ENCODE data around the gene RYR1. TPM values are rescaled to one million over a fixed set of nuclear protein-coding genes. Genes with fewer than 3 reads are reported as not detected.

RYR1 gene
- total RNA-seq, 1 experiment from 2014 or later, result 4.1 TPM

- TF ChIP-seq REST (IDR thresholded peaks at IDR 0.05; ENCODE audit: low read depth), result no peak
- no peak for TF ChIP-seq SRF (IDR thresholded peaks at IDR 0.05; ENCODE audit: low read depth)
- TF ChIP-seq ATF3 (IDR thresholded peaks at IDR 0.05), result no peak
- TF ChIP-seq EGR1 (IDR thresholded peaks at IDR 0.05; ENCODE audit: low read depth), result no peak
Observed at GRCh38 chr19:38527466-38528136, 94.1 kb downstream of the RYR1 start (continued).

- intact Hi-C loops (cut with micrococcal nuclease), result no loop called here
- Histone ChIP-seq H3K9me3 (ENCODE audit: control insufficient read depth in 1 of 2, insufficient read depth in 1 of 2, low read depth in 1 of 2, low read length in 2 of 2) (no peaks in the 10 kb centered on the region), H3K4me3 (replicated peaks in 1 of 2; ENCODE audit: low read depth in 1 of 2, low read length in 2 of 2) (no peak overlapping the region), H3K4me1 (ENCODE audit: control insufficient read depth in 1 of 2, insufficient read depth in 2 of 2, low read length in 2 of 2) (no peaks in the 10 kb centered on the region), H3K9ac (ENCODE audit: low read length) (no peak overlapping the region), H3K9me2 (ENCODE audit: insufficient read depth) (no peaks in the 10 kb centered on the region), H3K27ac (ENCODE audit: low read depth, low read length) (no peak overlapping the region), H2AFZ (ENCODE audit: low read depth, low read length, poor library complexity, severe bottlenecking) (no peak overlapping the region), H4K20me1 (ENCODE audit: insufficient read depth) (no peaks in the 10 kb centered on the region), H3K27me3 (ENCODE audit: insufficient read depth, low read length) (no peaks in the 10 kb centered on the region), H3K79me2 (ENCODE audit: insufficient read depth, low read length) (no peaks in the 10 kb centered on the region), H3K4me2 (ENCODE audit: low read length) (no peak overlapping the region), H3K36me3 (ENCODE audit: control insufficient read depth in 1 of 2, insufficient read depth in 2 of 2, low read length in 2 of 2) (no peaks in the 10 kb centered on the region)
- ATAC-seq (no peak), DNase-seq (ENCODE audit: low read depth, low spot score) (no peak)
- TF ChIP-seq POLR2A (IDR thresholded peaks at IDR 0.05; ENCODE audit: borderline replicate concordance, extremely low read depth, insufficient read depth, insufficient read length), result no peak
- TF ChIP-seq CEBPB (IDR thresholded peaks at IDR 0.05; ENCODE audit: low read depth), result no peak
- no peak for TF ChIP-seq EGR1 (IDR thresholded peaks at IDR 0.05; ENCODE audit: low read depth)
- TF ChIP-seq ZFX (IDR thresholded peaks at IDR 0.05), result no peak
- no peak for TF ChIP-seq JUND (IDR thresholded peaks at IDR 0.05)
- no peak for TF ChIP-seq EZH2 (IDR thresholded peaks at IDR 0.05)
- no peak for TF ChIP-seq REST (IDR thresholded peaks at IDR 0.05; ENCODE audit: low read depth)
- no peak for TF ChIP-seq POLR2AphosphoS5 (IDR thresholded peaks at IDR 0.05; ENCODE audit: low read depth, low read length)
- no peak for TF ChIP-seq SP1 (IDR thresholded peaks at IDR 0.05; ENCODE audit: low read depth)
- ChIA-PET POLR2A (no interaction called here), RAD21 (ENCODE audit: low non-redundant PET in 1 of 2, low total read pairs in 2 of 2, uncharacterized antibody in 2 of 2, unreplicated experiment in 2 of 2) (no interaction called here), CTCF (no interaction called here)
- no TSS peak for BruUV-seq (replicated peaks)
Observed at GRCh38 chr19:38528213-38528755, 94.8 kb downstream of the RYR1 start.

Measured in HCT116 (cell line).